Activated CD8-positive, alpha-beta memory T cell treated with anti-CD3 and anti-CD28 coated beads for 48 hours (primary cell): ENCODE results near the gene MEA1.

ENCODE experiments used
- DNase-seq, 3 experiments: peaks; one replicate each; pipeline ENCODE4 v3.0.0-alpha.2; 2020; ENCODE audit warnings: low read depth in 2 of 3, low spot score in 2 of 3

MEA1 gene

GRCh38 chr6:42978487-42978838, 35.3 kb downstream of the MEA1 start:
- no peak for DNase-seq

- DNase-seq, result no peak
These were observed 38.7 kb downstream of the MEA1 start for GRCh38 chr6:42974919-42975505.

- DNase-seq, result no peak
These were observed 39.8 kb downstream of the MEA1 start for GRCh38 chr6:42973926-42974325.

- DNase-seq, result no peak
These were observed 41.9 kb downstream of the MEA1 start for GRCh38 chr6:42971746-42972327.

- DNase-seq, result no peak
These were observed 42.7 kb downstream of the MEA1 start for GRCh38 chr6:42970871-42971612.

GRCh38 chr6:42969934-42970333, 43.8 kb downstream of the MEA1 start:
- DNase-seq, result no peak

GRCh38 chr6:42969431-42969830, 44.3 kb downstream of the MEA1 start:
- no peak for DNase-seq

GRCh38 chr6:42968783-42969182, 45.0 kb downstream of the MEA1 start:
- DNase-seq, result no peak

GRCh38 chr6:42968126-42968701, 45.5 kb downstream of the MEA1 start:
- DNase-seq, result no peak

GRCh38 chr6:42967228-42967627, 46.5 kb downstream of the MEA1 start:
- DNase-seq, result no peak

- DNase-seq, result no peak
These were observed 47.2 kb downstream of the MEA1 start for GRCh38 chr6:42966571-42966970.

- no peak for DNase-seq
These were observed 49.7 kb downstream of the MEA1 start for GRCh38 chr6:42963855-42964605.

GRCh38 chr6:42963179-42963854, 50.4 kb downstream of the MEA1 start:
- DNase-seq, result no peak

GRCh38 chr6:42962502-42963178, 51.1 kb downstream of the MEA1 start:
- DNase-seq, result no peak

GRCh38 chr6:42962096-42962495, 51.6 kb downstream of the MEA1 start:
- DNase-seq, result no peak
